Gastroesophageal sphincter (tissue), 3 donors: ENCODE data around the gene CEP83.

Experiments used
- POLR2A ChIP-seq, 2 donors: fragments of 450-650 bp; IDR thresholded peaks; one replicate each; pipeline ENCODE4 v1.6.1; 2017; ENCODE audit warnings: antibody characterized with exemption in 2 of 2, mild to moderate bottlenecking in 2 of 2, moderate library complexity in 1 of 2
- POLR2AphosphoS5 ChIP-seq: sonication (generic); formaldehyde crosslinking; IDR thresholded peaks from one replicate; pipeline ENCODE4 v1.6.1; 2017; ENCODE audit warnings: antibody characterized with exemption
- TF ChIP-seq, protein P1 (sequence below), 4 experiments: fragments of 200-600 bp in 2 of 4; fragments of 450-650 bp in 2 of 4; sonication (generic) in 1 of 4; IDR thresholded peaks; one replicate each; pipeline ENCODE4 v1.5.1; 2017 to 2019; ENCODE audit warnings: antibody characterized with exemption in 4 of 4, mild to moderate bottlenecking in 2 of 4, moderate library complexity in 2 of 4

- TF ChIP-seq POLR2A (IDR thresholded peaks at IDR 0.05), result no peak
- no peak for TF ChIP-seq POLR2AphosphoS5
- TF ChIP-seq, protein P1, sequence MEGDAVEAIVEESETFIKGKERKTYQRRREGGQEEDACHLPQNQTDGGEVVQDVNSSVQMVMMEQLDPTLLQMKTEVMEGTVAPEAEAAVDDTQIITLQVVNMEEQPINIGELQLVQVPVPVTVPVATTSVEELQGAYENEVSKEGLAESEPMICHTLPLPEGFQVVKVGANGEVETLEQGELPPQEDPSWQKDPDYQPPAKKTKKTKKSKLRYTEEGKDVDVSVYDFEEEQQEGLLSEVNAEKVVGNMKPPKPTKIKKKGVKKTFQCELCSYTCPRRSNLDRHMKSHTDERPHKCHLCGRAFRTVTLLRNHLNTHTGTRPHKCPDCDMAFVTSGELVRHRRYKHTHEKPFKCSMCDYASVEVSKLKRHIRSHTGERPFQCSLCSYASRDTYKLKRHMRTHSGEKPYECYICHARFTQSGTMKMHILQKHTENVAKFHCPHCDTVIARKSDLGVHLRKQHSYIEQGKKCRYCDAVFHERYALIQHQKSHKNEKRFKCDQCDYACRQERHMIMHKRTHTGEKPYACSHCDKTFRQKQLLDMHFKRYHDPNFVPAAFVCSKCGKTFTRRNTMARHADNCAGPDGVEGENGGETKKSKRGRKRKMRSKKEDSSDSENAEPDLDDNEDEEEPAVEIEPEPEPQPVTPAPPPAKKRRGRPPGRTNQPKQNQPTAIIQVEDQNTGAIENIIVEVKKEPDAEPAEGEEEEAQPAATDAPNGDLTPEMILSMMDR (IDR thresholded peaks at IDR 0.05), result no peak
Measured at GRCh38 chr12:94263011-94263811, 196.5 kb downstream of the CEP83 start.
